ENCODE results near the gene OR2J3. TPM values are rescaled to one million over a fixed set of nuclear protein-coding genes. Genes with fewer than 3 reads are reported as not detected.

The OR2J3 gene
- total and polyA plus RNA-seq, 2 donors (not counting 3 experiments of a cell fraction or from before 2014, with no cell fraction given), result not detected

DNA sequence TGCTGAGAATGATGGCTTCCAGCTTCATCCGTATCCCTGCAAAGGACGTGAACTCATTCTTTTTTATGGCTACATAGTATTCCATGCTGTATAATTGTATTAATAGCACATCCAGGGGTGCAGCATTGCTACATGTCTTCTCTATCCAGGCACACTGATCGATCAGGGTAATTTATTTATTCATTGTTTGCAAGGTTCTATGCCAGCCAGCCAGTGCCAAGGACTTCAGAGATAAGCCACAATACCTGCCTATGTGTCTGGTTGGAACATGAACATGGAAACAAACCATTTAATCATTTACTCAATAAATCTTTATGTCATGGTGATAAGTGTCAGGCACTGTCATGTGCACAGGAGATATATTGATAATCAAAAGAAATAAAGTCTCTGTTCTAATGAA is 14.9 kb upstream of the OR2J3 start:
- TF ChIP-seq GATA2 (IDR thresholded peaks at IDR 0.05; ENCODE audit: insufficient read depth, insufficient read length, low read depth, low read length) (no peak), MAX (IDR thresholded peaks at IDR 0.05; ENCODE audit: insufficient read depth, insufficient read length) (no peak), POLR2A (IDR thresholded peaks at IDR 0.05; ENCODE audit: low read depth, low read length) (no peak), JUN (IDR thresholded peaks at IDR 0.05; ENCODE audit: borderline replicate concordance, insufficient read depth, insufficient read length, low read depth) (no peak), EZH2 (IDR thresholded peaks at IDR 0.05; ENCODE audit: borderline replicate concordance, low read depth, low read length, severe bottlenecking) (no peak), POLR2AphosphoS5 (IDR thresholded peaks at IDR 0.05; ENCODE audit: insufficient read depth, low read depth, low read length) (no peak), MYC (IDR thresholded peaks at IDR 0.05; ENCODE audit: low read depth, low read length) (no peak), FOS (IDR thresholded peaks at IDR 0.05; ENCODE audit: borderline replicate concordance, insufficient read depth, low read length) (no peak)
- TF ChIP-seq, protein P1, sequence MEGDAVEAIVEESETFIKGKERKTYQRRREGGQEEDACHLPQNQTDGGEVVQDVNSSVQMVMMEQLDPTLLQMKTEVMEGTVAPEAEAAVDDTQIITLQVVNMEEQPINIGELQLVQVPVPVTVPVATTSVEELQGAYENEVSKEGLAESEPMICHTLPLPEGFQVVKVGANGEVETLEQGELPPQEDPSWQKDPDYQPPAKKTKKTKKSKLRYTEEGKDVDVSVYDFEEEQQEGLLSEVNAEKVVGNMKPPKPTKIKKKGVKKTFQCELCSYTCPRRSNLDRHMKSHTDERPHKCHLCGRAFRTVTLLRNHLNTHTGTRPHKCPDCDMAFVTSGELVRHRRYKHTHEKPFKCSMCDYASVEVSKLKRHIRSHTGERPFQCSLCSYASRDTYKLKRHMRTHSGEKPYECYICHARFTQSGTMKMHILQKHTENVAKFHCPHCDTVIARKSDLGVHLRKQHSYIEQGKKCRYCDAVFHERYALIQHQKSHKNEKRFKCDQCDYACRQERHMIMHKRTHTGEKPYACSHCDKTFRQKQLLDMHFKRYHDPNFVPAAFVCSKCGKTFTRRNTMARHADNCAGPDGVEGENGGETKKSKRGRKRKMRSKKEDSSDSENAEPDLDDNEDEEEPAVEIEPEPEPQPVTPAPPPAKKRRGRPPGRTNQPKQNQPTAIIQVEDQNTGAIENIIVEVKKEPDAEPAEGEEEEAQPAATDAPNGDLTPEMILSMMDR (IDR thresholded peaks at IDR 0.05; ENCODE audit: extremely low read depth in 1 of 2, insufficient read depth in 1 of 2, low read depth in 1 of 2, low read length in 2 of 2), result no peak
- no peak overlapping the region for H3K27ac ChIP-seq (ENCODE audit: insufficient read depth, low read depth, low read length)
- no peak overlapping the region for H3K4me3 ChIP-seq (replicated peaks in 1 of 3; ENCODE audit: insufficient read depth in 1 of 3, low read depth in 1 of 3, low read length in 3 of 3)
- DNase-seq (ENCODE audit: low read depth, low spot score), result no peak
- H3K79me2 ChIP-seq (ENCODE audit: control insufficient read depth, insufficient read depth, low read length), result no peaks in the 10 kb centered on the region
- H3K4me1 ChIP-seq (ENCODE audit: control insufficient read depth, extremely low read depth, insufficient read depth, low read length), result no peaks in the 10 kb centered on the region
- FAIRE-seq, result no peak
- dilution Hi-C loops (cut with MboI; ENCODE audit: extremely low pct_ligation_motif_present, low sequenced_read_pairs) (no loop called here), intact Hi-C loops (cut with micrococcal nuclease) (no loop called here)
- POLR2A ChIA-PET, result no interaction called here
- CTCF ChIA-PET, result no interaction called here
- no peaks in the 10 kb centered on the region for H3K9me1 ChIP-seq (replicated peaks; ENCODE audit: control insufficient read depth, extremely low read depth, insufficient read depth, low read length)
- no peak overlapping the region for H3K9ac ChIP-seq (replicated peaks; ENCODE audit: extremely low read depth, insufficient read depth, low read length)
- H3K36me3 ChIP-seq (ENCODE audit: control insufficient read depth in 2 of 2, extremely low read depth in 1 of 2, insufficient read depth in 2 of 2, low read length in 2 of 2), result no peaks in the 10 kb centered on the region
- no peak overlapping the region for H2AFZ ChIP-seq (ENCODE audit: low read depth, low read length)
- H3K9me3 ChIP-seq (replicated peaks; ENCODE audit: control insufficient read depth, insufficient read depth, low read length), result no peaks in the 10 kb centered on the region
- no peak overlapping the region for H3K4me2 ChIP-seq (ENCODE audit: insufficient read depth, low read length)
- H3K27me3 ChIP-seq (ENCODE audit: control insufficient read depth in 2 of 2, insufficient read depth in 2 of 2, low read length in 2 of 2), result no peaks in the 10 kb centered on the region
- BruUV-seq (replicated peaks), result no TSS peak
- no peaks in the 10 kb centered on the region for H4K20me1 ChIP-seq (replicated peaks; ENCODE audit: control insufficient read depth, extremely low read depth, insufficient read depth, low read length)
